GM12878 (cell line): ENCODE measurements around the gene CELSR2. TPM values are rescaled to one million over a fixed set of nuclear protein-coding genes. Genes with fewer than 3 reads are reported as not detected.
A peak's percentile ranks its signal among the peaks of the same experiment; 100 is the strongest.

ENCODE experiments used
- BRCA1 ChIP-seq: IDR thresholded peaks from 2 replicates; pipeline ENCODE4 v1.6.1; 2011; ENCODE audit warnings: low read depth, low read length, improper control_type of control experiment
- CHD2 ChIP-seq: IDR thresholded peaks from 2 replicates; pipeline ENCODE4 v1.6.1; 2011; ENCODE audit warnings: low read depth, low read length, improper control_type of control experiment, borderline replicate concordance
- CREM ChIP-seq: IDR thresholded peaks from 2 replicates; pipeline ENCODE4 v1.6.1; 2014; ENCODE audit warnings: antibody characterized with exemption, low read depth
- E4F1 ChIP-seq: fragments of 450-650 bp; IDR thresholded peaks from 2 replicates; pipeline ENCODE4 v1.6.1; 2018; ENCODE audit warnings: borderline replicate concordance, mild to moderate bottlenecking; ENCODE audit not compliant: partially characterized antibody
- ELK1 ChIP-seq: IDR thresholded peaks from 2 replicates; pipeline ENCODE4 v1.6.1; 2012; ENCODE audit warnings: low read depth, low read length, improper control_type of control experiment
- HCFC1 ChIP-seq: fragments of 150-350 bp; IDR thresholded peaks from 2 replicates; pipeline ENCODE4 v1.6.1; 2014; ENCODE audit warnings: low read length
- HDGF ChIP-seq: fragments of 450-650 bp; IDR thresholded peaks from 2 replicates; pipeline ENCODE4 v1.6.1; 2016; ENCODE audit warnings: antibody characterized with exemption
- NFYB ChIP-seq: IDR thresholded peaks from 2 replicates; pipeline ENCODE4 v1.6.1; 2011; ENCODE audit warnings: low read depth, mild to moderate bottlenecking, low read length, improper control_type of control experiment, moderate library complexity; ENCODE audit not compliant: insufficient read depth
- NRF1 ChIP-seq: conservative IDR thresholded peaks from 2 replicates; pipeline ENCODE4 v1.6.1; 2011; ENCODE audit warnings: mild to moderate bottlenecking, low read depth, low read length, improper control_type of control experiment
- RBBP5 ChIP-seq: fragments of 200-600 bp; sonication (generic); conservative IDR thresholded peaks from 2 replicates; pipeline ENCODE4 v1.6.1; 2016
- RELB ChIP-seq: fragments of 450-650 bp; IDR thresholded peaks from 2 replicates; pipeline ENCODE4 v1.6.1; 2017; ENCODE audit warnings: low read depth, mild to moderate bottlenecking, moderate library complexity
- SP1 ChIP-seq: IDR thresholded peaks from one replicate; pipeline ENCODE4 v1.6.1; 2011; ENCODE audit warnings: low read depth, low read length
- YY1 ChIP-seq: IDR thresholded peaks from 2 replicates; pipeline ENCODE4 v1.6.1; 2011; ENCODE audit warnings: low read depth, mild to moderate bottlenecking, low read length
- ZNF24 ChIP-seq: fragments of 450-650 bp; IDR thresholded peaks from 2 replicates; pipeline ENCODE4 v1.6.1; 2017; ENCODE audit warnings: antibody characterized with exemption, mild to moderate bottlenecking
- polyA plus RNA-seq, 11 experiments: library from polyadenylated mRNA; depleted of rRNA in 4 of 11; unstranded in 6 of 11; stranded (reverse) in 5 of 11; fragments of >200 nt; fragmentation: Nextera tagmentation in 4 of 11; fragmentation: Illumina TruSeq in 1 of 11; extraction: Ambion mirVana in 4 of 11; extraction: Trizol in 1 of 11; gene quantifications; 1 replicate in 1 of 11; 2 replicates in 10 of 11; pipeline versions ENCODE4 v1.2.1 to v1.2.3, GENCODE V29; 2011 to 2016; ENCODE audit warnings: inconsistent platforms in 2 of 11, missing spikeins in 2 of 11, low read depth in 1 of 11
- total RNA-seq, 4 experiments: library from RNA; depleted of rRNA in 3 of 4; stranded (reverse); fragments of >200 nt in 3 of 4; fragmentation: Illumina TruSeq in 1 of 4; extraction: Trizol in 1 of 4; gene quantifications; 2 replicates each; pipeline versions ENCODE4 v1.2.1 to v1.2.3, GENCODE V29; 2013 to 2021

Gene CELSR2
- total and polyA plus RNA-seq, 10 of the 15 experiments (the other 5 are each of a cell fraction or from before 2014, with no cell fraction given), result under 0.01 to 0.15 (median 0.04) TPM; not detected in 2

- TF ChIP-seq E4F1, result peak; percentile 68
- no peak for TF ChIP-seq BRCA1
- no peak for TF ChIP-seq ZNF24
- peak; percentile 78 for TF ChIP-seq CHD2
- peak; percentile 62; the same call in 1 of the 2 replicates for TF ChIP-seq YY1
- TF ChIP-seq SP1, result peak; percentile 70
- TF ChIP-seq RBBP5, result no peak
- TF ChIP-seq ELK1, result peak; percentile 91
- TF ChIP-seq NRF1, result no peak
- TF ChIP-seq RELB, result peak; percentile 71
- no peak for TF ChIP-seq HCFC1
- peak; percentile 79; the same call in 1 of the 2 replicates for TF ChIP-seq HDGF
- peak; percentile 42; the same call in 1 of the 2 replicates for TF ChIP-seq NFYB
- TF ChIP-seq CREM, result peak; percentile 45; the same call in 1 of the 2 replicates
- TF ChIP-seq, all 136 proteins: peak for 30
Observed at GRCh38 chr1:109282952-109283747, 33.8 kb downstream of the CELSR2 start, which contains the start of gene PSRC1 (continued).
